ENCODE data around the gene PRKCE. TPM values are rescaled to one million over a fixed set of nuclear protein-coding genes. Genes with fewer than 3 reads are reported as not detected.

The PRKCE gene
- total and polyA plus RNA-seq, 2 donors (not counting 1 experiment from before 2014, with no cell fraction given): 23.6 to 271 TPM

- Mint-ChIP-seq H3K4me1 (peaks cover 50% of the 10 kb centered on the region), H3K9me3 (ENCODE audit: insufficient read depth) (no peaks in the 10 kb centered on the region)
Observed at GRCh38 chr2:45806563-45807358, 155.3 kb downstream of the PRKCE start.

DNA sequence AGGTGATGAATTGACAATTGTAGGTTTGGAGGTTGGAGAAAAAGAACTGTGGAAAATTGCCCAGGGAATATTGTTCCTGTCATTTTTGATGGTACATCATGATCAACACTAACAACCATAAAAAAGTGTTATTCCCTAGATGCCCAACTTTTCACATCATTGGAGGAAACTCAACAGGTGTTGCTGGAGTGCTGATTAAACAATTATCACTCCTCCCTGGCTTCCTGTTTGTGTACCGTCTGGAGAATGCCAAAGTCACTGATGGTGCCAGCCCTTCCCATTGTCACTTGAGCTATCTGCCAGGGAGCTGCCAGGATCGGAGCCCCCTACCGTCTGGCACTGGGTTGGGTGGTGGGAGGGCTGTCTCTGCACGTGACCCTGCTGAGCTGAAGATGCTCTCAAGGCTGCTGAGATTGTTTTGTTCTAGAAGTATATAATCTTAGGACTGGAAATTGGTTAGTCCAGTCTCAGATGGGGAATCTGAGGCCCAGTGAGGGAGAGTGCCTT is 156.9 kb downstream of the PRKCE start:
- intact Hi-C loops (cut with micrococcal nuclease): no loop called here
- TF ChIP-seq, protein P1, sequence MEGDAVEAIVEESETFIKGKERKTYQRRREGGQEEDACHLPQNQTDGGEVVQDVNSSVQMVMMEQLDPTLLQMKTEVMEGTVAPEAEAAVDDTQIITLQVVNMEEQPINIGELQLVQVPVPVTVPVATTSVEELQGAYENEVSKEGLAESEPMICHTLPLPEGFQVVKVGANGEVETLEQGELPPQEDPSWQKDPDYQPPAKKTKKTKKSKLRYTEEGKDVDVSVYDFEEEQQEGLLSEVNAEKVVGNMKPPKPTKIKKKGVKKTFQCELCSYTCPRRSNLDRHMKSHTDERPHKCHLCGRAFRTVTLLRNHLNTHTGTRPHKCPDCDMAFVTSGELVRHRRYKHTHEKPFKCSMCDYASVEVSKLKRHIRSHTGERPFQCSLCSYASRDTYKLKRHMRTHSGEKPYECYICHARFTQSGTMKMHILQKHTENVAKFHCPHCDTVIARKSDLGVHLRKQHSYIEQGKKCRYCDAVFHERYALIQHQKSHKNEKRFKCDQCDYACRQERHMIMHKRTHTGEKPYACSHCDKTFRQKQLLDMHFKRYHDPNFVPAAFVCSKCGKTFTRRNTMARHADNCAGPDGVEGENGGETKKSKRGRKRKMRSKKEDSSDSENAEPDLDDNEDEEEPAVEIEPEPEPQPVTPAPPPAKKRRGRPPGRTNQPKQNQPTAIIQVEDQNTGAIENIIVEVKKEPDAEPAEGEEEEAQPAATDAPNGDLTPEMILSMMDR (IDR thresholded peaks at IDR 0.05): no peak
- TF ChIP-seq EZH2 (IDR thresholded peaks at IDR 0.05; ENCODE audit: borderline replicate concordance, insufficient read depth, low read depth, low read length, poor library complexity, severe bottlenecking): no peak
- Histone ChIP-seq H3K4me1 (ENCODE audit: control insufficient read depth in 2 of 2, insufficient read depth in 2 of 2, low read length in 2 of 2) (peaks cover 10 to 21% of the 10 kb centered on the region in 2 donors), H2AFZ (ENCODE audit: insufficient read depth, low read depth, low read length, poor library complexity, severe bottlenecking) (no peak overlapping the region), H3K27me3 (replicated peaks in 1 of 4; ENCODE audit: control extremely low read depth in 1 of 4, control insufficient read depth in 3 of 4, insufficient read depth in 4 of 4, low read length in 3 of 4) (no peaks in the 10 kb centered on the region), H3K9me3 (ENCODE audit: control extremely low read depth in 1 of 3, control insufficient read depth in 2 of 3, insufficient read depth in 1 of 3, low read length in 2 of 3) (no peaks in the 10 kb centered on the region), H3K4me3 (ENCODE audit: control extremely low read depth in 1 of 5, extremely low read depth in 1 of 5, insufficient read depth in 1 of 5, low read depth in 2 of 5, low read length in 4 of 5) (no peak overlapping the region), H3K9ac (ENCODE audit: low read length) (no peak overlapping the region), H4K20me1 (ENCODE audit: control insufficient read depth, insufficient read depth, low read length, poor library complexity, severe bottlenecking) (peaks cover 79% of the 10 kb centered on the region), H3K4me2 (replicated peaks; ENCODE audit: low read depth, low read length, poor library complexity, severe bottlenecking) (no peak overlapping the region), H3K27ac (ENCODE audit: low read length in 2 of 2) (no peak overlapping the region), H3K36me3 (replicated peaks in 1 of 2; ENCODE audit: control extremely low read depth in 1 of 2, control insufficient read depth in 1 of 2, extremely low read depth in 1 of 2, insufficient read depth in 2 of 2, low read length in 1 of 2) (no peaks in the 10 kb centered on the region), H3K79me2 (ENCODE audit: control insufficient read depth, insufficient read depth, low read length) (peaks cover 97% of the 10 kb centered on the region)
- H3K4me1 Mint-ChIP-seq: peaks cover 51% of the 10 kb centered on the region
- no peaks in the 10 kb centered on the region for H3K9me3 Mint-ChIP-seq (ENCODE audit: insufficient read depth)
- ATAC-seq (ENCODE audit: low read depth): no peak
- DNase-seq: no peak
- POLR2A ChIA-PET: no interaction called here
- CTCF ChIA-PET: no interaction called here
- 83% methylated on average over 4 of the region's 4 CpGs for WGBS (ENCODE audit: insufficient coverage)
- H3K27me3 Mint-ChIP-seq: no peaks in the 10 kb centered on the region
- no peak overlapping the region for H3K4me3 Mint-ChIP-seq
- H3K27ac Mint-ChIP-seq: no peak overlapping the region

More at GRCh38 chr2:45806563-45807358, 155.3 kb downstream of the PRKCE start:
- Histone ChIP-seq H3K27ac (ENCODE audit: low read length in 2 of 2) (no peak overlapping the region), H3K36me3 (replicated peaks in 1 of 2; ENCODE audit: control extremely low read depth in 1 of 2, control insufficient read depth in 1 of 2, extremely low read depth in 1 of 2, insufficient read depth in 2 of 2, low read length in 1 of 2) (no peaks in the 10 kb centered on the region), H3K4me1 (ENCODE audit: control insufficient read depth in 2 of 2, insufficient read depth in 2 of 2, low read length in 2 of 2) (peaks cover 10 to 21% of the 10 kb centered on the region in 2 donors), H3K79me2 (ENCODE audit: control insufficient read depth, insufficient read depth, low read length) (peaks cover 95% of the 10 kb centered on the region), H4K20me1 (ENCODE audit: control insufficient read depth, insufficient read depth, low read length, poor library complexity, severe bottlenecking) (peaks cover 80% of the 10 kb centered on the region), H3K27me3 (replicated peaks in 1 of 4; ENCODE audit: control extremely low read depth in 1 of 4, control insufficient read depth in 3 of 4, insufficient read depth in 4 of 4, low read length in 3 of 4) (no peaks in the 10 kb centered on the region), H2AFZ (ENCODE audit: insufficient read depth, low read depth, low read length, poor library complexity, severe bottlenecking) (no peak overlapping the region), H3K9ac (ENCODE audit: low read length) (no peak overlapping the region), H3K9me3 (ENCODE audit: control extremely low read depth in 1 of 3, control insufficient read depth in 2 of 3, insufficient read depth in 1 of 3, low read length in 2 of 3) (no peaks in the 10 kb centered on the region), H3K4me2 (replicated peaks; ENCODE audit: low read depth, low read length, poor library complexity, severe bottlenecking) (no peak overlapping the region), H3K4me3 (ENCODE audit: control extremely low read depth in 1 of 5, extremely low read depth in 1 of 5, insufficient read depth in 1 of 5, low read depth in 2 of 5, low read length in 4 of 5) (no peak overlapping the region)
- Mint-ChIP-seq H3K27me3 (no peaks in the 10 kb centered on the region), H3K4me3 (no peak overlapping the region), H3K27ac (no peak overlapping the region)
- DNase-seq (no peak), ATAC-seq (ENCODE audit: low read depth) (no peak)
- ChIA-PET POLR2A (interaction anchor here (0.6 kb wide), 1 partner anchor 1125 kb away, joined by 5 read pairs; no protein-coding TSS in a partner anchor), CTCF (no interaction called here)
- TF ChIP-seq, protein P1 (IDR thresholded peaks at IDR 0.05): no peak
- no peak for TF ChIP-seq EZH2 (IDR thresholded peaks at IDR 0.05; ENCODE audit: borderline replicate concordance, insufficient read depth, low read depth, low read length, poor library complexity, severe bottlenecking)
- 70% methylated on average over 7 of the region's 8 CpGs for WGBS (ENCODE audit: insufficient coverage)
- intact Hi-C loops (cut with micrococcal nuclease): no loop called here
